ENCODE data around the gene CPE.

Gene CPE

DNA sequence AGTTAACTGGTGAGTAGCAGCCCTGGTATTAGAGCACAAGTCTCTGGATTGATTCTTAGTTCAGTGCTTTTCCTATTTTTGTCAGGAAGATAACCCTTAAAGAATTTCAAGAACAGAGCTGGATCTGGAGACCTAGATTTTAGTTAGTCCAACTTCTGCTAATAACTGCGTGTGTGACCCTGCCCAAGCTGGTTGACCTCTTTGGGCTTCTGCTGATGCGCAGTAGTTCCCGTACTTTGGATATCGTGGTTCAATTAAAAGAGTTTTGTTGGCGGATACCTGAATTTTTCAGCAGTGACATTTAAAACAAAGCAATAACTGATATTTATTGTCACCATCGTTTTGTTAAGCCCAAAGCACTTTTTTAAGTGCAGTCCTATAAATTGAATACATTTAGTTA, 42.1 kb upstream of the CPE start:
- TF ChIP-seq ZFX (IDR thresholded peaks at IDR 0.05; ENCODE audit: borderline replicate concordance): no peak
- TF ChIP-seq CTCF (IDR thresholded peaks at IDR 0.05): no peak
- no peak overlapping the region for H3K27ac ChIP-seq

- peak overlapping the region; percentile 14; the same call in 1 of the 2 replicates for H3K27ac ChIP-seq
These were observed 36.5 kb upstream of the CPE start for GRCh38 chr4:165342340-165342739.

GRCh38 chr4:165343353-165344191, 35.2 kb upstream of the CPE start:
- H3K27ac ChIP-seq: peak overlapping the region; percentile 14; the same call in 1 of the 2 replicates
- TF ChIP-seq CTCF (IDR thresholded peaks at IDR 0.05) (peak; percentile 48), ZFX (IDR thresholded peaks at IDR 0.05; ENCODE audit: borderline replicate concordance) (no peak)

- TF ChIP-seq ZFX (IDR thresholded peaks at IDR 0.05; ENCODE audit: borderline replicate concordance) (no peak), CTCF (IDR thresholded peaks at IDR 0.05) (no peak)
- no peak overlapping the region for H3K27ac ChIP-seq
These were observed 33.0 kb upstream of the CPE start for GRCh38 chr4:165345666-165346417.

- TF ChIP-seq CTCF (IDR thresholded peaks at IDR 0.05) (no peak), ZFX (IDR thresholded peaks at IDR 0.05; ENCODE audit: borderline replicate concordance) (no peak)
- H3K27ac ChIP-seq: no peak overlapping the region
These were observed 30.9 kb upstream of the CPE start for GRCh38 chr4:165347647-165348569.

- TF ChIP-seq CTCF (IDR thresholded peaks at IDR 0.05) (peak; percentile 23; the same call in 1 of the 2 replicates), ZFX (IDR thresholded peaks at IDR 0.05; ENCODE audit: borderline replicate concordance) (no peak)
- H3K27ac ChIP-seq: no peak overlapping the region
These were observed 27.3 kb upstream of the CPE start for GRCh38 chr4:165351359-165352130.

Data from 22Rv1 (cell line).